Prostate gland (tissue), 2 donors: Measurements from ENCODE around the gene GSDME. TPM values are rescaled to one million over a fixed set of nuclear protein-coding genes. Genes with fewer than 3 reads are reported as not detected.

ENCODE experiments used
- DNase-seq: peaks from one replicate; pipeline ENCODE4 v3.0.0-alpha.2; 2019; ENCODE audit warnings: low spot score
- H3K27ac ChIP-seq, 2 donors: fragments of 200-600 bp; sonication (generic); 2 replicates each; pipeline ENCODE4 v1.5.1; 2017 to 2019
- H3K27me3 ChIP-seq: fragments of 200-600 bp; sonication (generic); replicated peaks from 2 replicates; pipeline ENCODE4 v1.5.1; 2019; ENCODE audit not compliant: insufficient read depth
- H3K36me3 ChIP-seq, 2 donors: fragments of 200-600 bp; sonication (generic); 1 replicate in 1 of 2; 2 replicates in 1 of 2; pipeline versions ENCODE4 v1.5.1 to v1.8.1; 2017 to 2019
- H3K4me1 ChIP-seq: fragments of 200-600 bp; sonication (generic); replicated peaks from 2 replicates; pipeline ENCODE4 v1.5.1; 2019
- H3K4me3 ChIP-seq, 2 donors: fragments of 200-600 bp; sonication (generic); 2 replicates each; pipeline ENCODE4 v1.5.1; 2017 to 2019
- H3K9me3 ChIP-seq: fragments of 200-600 bp; sonication (generic); 2 replicates; pipeline ENCODE4 v1.5.1; 2017
- POLR2A ChIP-seq: fragments of 450-650 bp; IDR thresholded peaks from one replicate; pipeline ENCODE4 v1.6.1; 2016; ENCODE audit warnings: antibody characterized with exemption, mild to moderate bottlenecking
- POLR2AphosphoS5 ChIP-seq: sonication (generic); formaldehyde crosslinking; IDR thresholded peaks from one replicate; pipeline ENCODE4 v1.6.1; 2017; ENCODE audit warnings: antibody characterized with exemption
- WGBS: methylation state at CpG from one replicate; pipeline ENCODE4 v1.1.5; 2018; 5-methylcytosine and 5-hydroxymethylcytosine counted together
- intact Hi-C: fragments of 100-400 bp; cut with DNase I; formaldehyde crosslinking; loops from one replicate; pipeline ENCODE4 v1.14.2; 2022
- total RNA-seq, 2 donors: library from RNA; depleted of rRNA; stranded (reverse); fragments of >200 nt; gene quantifications; one replicate each; pipeline ENCODE4 v1.1.0, GENCODE V29; 2016
- TF ChIP-seq, protein P1 (sequence below), 4 experiments: fragments of 200-600 bp in 2 of 4; fragments of 450-650 bp in 2 of 4; sonication (generic) in 2 of 4; IDR thresholded peaks; 1 replicate in 3 of 4; 2 replicates in 1 of 4; pipeline ENCODE4 v1.5.1; 2016 to 2019; ENCODE audit warnings: antibody characterized with exemption in 4 of 4, mild to moderate bottlenecking in 2 of 4, moderate library complexity in 2 of 4

Gene GSDME
- total RNA-seq, 2 donors from 2014 or later, result 4.2 to 39.3 TPM

DNA sequence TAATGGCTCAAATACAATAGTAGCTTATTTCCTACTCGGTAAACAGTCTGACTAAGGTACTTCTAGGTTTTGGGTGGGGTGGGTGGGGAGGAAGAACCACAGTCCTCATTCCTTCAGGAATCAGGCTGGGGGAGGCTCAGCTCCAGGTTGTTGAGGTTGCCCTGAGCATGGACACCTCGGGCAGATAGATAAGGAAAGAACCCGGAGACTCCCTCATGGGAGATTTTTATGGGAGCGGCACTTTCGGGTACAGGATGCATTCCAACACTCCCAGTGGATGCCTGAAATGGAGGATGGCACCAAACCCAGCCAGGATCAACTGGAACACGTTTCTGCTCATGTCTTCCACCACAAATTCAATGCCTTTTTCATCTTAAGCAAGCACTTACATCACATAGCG lies 5.5 kb upstream of the GSDME start:
- H3K27me3 ChIP-seq, result peaks cover 2% of the 10 kb centered on the region
- H3K27ac ChIP-seq, result no peak overlapping the region
- H3K4me3 ChIP-seq, result no peak overlapping the region
- TF ChIP-seq POLR2A (no peak), POLR2AphosphoS5 (no peak)
- TF ChIP-seq, protein P1, sequence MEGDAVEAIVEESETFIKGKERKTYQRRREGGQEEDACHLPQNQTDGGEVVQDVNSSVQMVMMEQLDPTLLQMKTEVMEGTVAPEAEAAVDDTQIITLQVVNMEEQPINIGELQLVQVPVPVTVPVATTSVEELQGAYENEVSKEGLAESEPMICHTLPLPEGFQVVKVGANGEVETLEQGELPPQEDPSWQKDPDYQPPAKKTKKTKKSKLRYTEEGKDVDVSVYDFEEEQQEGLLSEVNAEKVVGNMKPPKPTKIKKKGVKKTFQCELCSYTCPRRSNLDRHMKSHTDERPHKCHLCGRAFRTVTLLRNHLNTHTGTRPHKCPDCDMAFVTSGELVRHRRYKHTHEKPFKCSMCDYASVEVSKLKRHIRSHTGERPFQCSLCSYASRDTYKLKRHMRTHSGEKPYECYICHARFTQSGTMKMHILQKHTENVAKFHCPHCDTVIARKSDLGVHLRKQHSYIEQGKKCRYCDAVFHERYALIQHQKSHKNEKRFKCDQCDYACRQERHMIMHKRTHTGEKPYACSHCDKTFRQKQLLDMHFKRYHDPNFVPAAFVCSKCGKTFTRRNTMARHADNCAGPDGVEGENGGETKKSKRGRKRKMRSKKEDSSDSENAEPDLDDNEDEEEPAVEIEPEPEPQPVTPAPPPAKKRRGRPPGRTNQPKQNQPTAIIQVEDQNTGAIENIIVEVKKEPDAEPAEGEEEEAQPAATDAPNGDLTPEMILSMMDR (IDR thresholded peaks at IDR 0.05), result no peak
- H3K9me3 ChIP-seq, result no peaks in the 10 kb centered on the region
- DNase-seq, result no peak
- H3K4me1 ChIP-seq, result no peaks in the 10 kb centered on the region
- intact Hi-C loops, result no loop called here
- 72% methylated on average over 7 of the region's 7 CpGs for WGBS
- H3K36me3 ChIP-seq, result no peaks in the 10 kb centered on the region

DNA sequence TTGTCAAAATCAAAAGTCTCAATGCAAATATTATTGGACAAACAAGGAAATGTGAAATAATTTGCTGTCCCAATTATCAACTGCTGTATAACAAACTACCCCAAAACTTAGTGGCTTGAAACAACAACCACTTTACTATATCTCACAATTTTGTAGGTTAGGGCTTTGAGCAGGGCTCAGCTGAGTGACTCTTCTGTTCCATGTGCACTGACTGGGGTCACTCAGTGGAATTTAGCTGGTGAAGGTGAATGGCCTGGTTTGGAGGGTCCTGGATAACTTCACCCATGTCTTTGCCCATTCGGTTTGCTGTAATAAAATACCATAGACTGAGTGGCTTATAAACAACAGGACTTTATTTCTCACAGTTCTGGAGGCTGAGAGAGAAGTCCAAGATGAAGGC lies 3.7 kb upstream of the GSDME start:
- TF ChIP-seq POLR2A (no peak), POLR2AphosphoS5 (no peak)
- TF ChIP-seq, protein P1 (IDR thresholded peaks at IDR 0.05), result no peak
- WGBS, result 96% methylated on average over 1 of the region's 1 CpG
- Histone ChIP-seq H3K9me3 (no peaks in the 10 kb centered on the region), H3K27ac (no peak overlapping the region), H3K4me3 (no peak overlapping the region), H3K4me1 (no peaks in the 10 kb centered on the region), H3K36me3 (no peaks in the 10 kb centered on the region), H3K27me3 (peaks cover 2% of the 10 kb centered on the region)
- no peak for DNase-seq
- intact Hi-C loops, result no loop called here

DNA sequence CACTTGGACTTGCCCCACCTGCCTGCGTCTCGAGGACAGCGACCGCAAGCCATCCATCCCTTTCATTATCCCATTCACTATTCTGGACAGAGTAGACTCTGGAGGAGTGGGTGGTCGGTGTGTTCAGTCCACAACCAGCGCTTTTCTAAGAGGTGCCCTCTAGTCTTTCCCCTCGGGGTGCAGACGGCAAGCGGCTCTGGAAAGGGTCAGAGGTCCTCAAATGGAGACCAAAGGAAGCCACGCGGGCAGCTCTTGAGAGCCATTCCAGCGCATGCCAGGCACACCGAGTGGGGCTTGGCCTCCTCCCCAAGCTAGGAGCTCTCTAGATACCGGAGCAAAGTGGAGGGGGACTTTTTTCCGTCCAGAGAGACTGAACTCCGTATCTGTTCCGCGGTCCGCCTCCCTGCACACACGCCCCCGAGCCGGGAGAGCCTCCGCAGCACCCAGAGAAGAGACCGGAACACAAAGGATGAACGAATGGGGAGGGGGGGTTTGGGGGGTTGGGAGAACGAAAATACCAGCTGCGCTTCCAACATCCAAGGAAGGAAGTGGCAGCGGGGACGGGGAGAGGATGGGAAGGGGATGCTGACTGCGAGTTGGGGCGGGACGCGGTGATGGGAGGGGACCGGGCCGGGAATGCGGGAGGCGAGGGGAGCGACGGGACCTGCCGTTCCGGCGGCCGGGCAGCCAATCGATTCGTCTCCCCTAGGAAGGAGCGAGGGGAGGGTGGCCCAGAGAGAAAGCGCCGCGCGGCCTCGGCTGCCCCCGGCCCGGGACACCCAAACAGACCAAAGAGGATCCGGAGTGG lies 515 bp downstream of the GSDME start:
- no peak for TF ChIP-seq POLR2A
- TF ChIP-seq, protein P1 (IDR thresholded peaks at IDR 0.05), result no peak
- TF ChIP-seq POLR2AphosphoS5, result no peak
- peak; percentile 17 for DNase-seq
- intact Hi-C loops, result no loop called here

DNA sequence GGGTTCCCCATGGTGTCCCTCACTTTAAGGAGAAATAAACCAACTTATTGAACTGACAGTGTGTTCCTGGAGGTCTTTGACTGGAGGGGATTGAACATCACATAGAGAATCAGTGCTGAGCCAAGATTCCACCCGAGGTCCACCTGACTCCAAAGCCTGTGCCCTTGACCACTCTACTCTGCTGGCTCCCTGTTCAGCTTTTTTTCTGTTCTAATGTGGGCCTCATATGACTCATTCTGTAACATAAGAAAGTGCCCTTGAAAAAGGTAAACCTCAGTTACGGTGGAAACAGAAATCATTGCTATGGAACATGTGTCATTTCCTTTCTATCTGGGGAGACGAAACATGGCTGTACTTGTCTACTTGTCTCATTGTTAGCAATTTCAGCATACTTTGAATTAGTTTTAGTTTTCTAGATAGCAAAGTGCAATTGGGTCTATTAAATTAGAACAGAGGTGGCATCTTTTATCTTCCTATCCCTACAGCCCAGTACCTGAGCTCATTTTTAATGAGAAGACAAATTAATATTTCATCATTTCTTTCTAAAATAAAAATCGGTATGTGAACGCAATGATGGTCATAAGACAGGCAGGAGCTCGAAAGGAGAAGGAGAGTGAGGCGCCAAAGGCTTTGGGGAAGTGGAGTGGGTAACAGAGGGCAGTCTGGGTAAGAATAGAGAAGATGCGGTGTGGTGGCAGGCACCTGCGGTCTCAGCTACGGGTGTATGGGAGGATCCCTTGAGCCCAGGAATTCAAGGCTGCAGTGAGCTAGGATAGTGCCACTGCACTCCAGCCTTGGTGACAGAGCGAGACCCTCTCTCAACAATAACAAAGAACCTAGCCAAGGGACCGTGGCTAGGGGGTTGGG lies 1.5 kb downstream of the GSDME start:
- Histone ChIP-seq H3K27me3 (no peaks in the 10 kb centered on the region), H3K9me3 (no peaks in the 10 kb centered on the region), H3K27ac (no peak overlapping the region), H3K36me3 (no peaks in the 10 kb centered on the region), H3K4me3 (no peak overlapping the region), H3K4me1 (no peaks in the 10 kb centered on the region)
- TF ChIP-seq, protein P1 (IDR thresholded peaks at IDR 0.05), result no peak
- TF ChIP-seq POLR2AphosphoS5, result no peak
- no peak for TF ChIP-seq POLR2A
- DNase-seq, result no peak
- intact Hi-C loops, result no loop called here
- WGBS, result 83% methylated on average over 12 of the region's 12 CpGs

More for the DNA sequence above, 515 bp downstream of the GSDME start:
- Histone ChIP-seq H3K4me3 (peak overlapping the region; percentile 47 to 52), H3K4me1 (no peaks in the 10 kb centered on the region), H3K9me3 (no peaks in the 10 kb centered on the region), H3K36me3 (no peaks in the 10 kb centered on the region), H3K27me3 (peaks cover 2% of the 10 kb centered on the region), H3K27ac (peak overlapping the region; percentile 59 to 77)
- WGBS, result 4% methylated on average over 54 of the region's 54 CpGs
